PC-3 (cell line): ENCODE results near the gene HIVEP3. TPM values are rescaled to one million over a fixed set of nuclear protein-coding genes. Genes with fewer than 3 reads are reported as not detected.
A peak's percentile ranks its signal among the peaks of the same experiment; 100 is the strongest.

Source experiments
- ATAC-seq: fragments of 200-7000 bp; cut with Tn5 transposase; 2 replicates; pipeline ENCODE4 v1.9.1; 2020; ENCODE audit warnings: mild to moderate bottlenecking, moderate library complexity
- BruUV-seq: library from RNA; stranded (reverse); fragments of 400-500 nt; replicated peaks from 2 replicates; lab custom pipeline; 2021; lab: Mats Ljungman, UMichigan
- CTCF ChIA-PET: fragments of 300-600 bp; sonication (Branson Sonifier 250); formaldehyde crosslinking; loops from one replicate; lab custom pipeline; 2022; ENCODE audit warnings: antibody characterized with exemption; lab: Charles Lee
- POLR2A ChIA-PET: fragments of 300-600 bp; sonication (Branson Sonifier 250); formaldehyde crosslinking; loops from one replicate; lab custom pipeline; 2022; ENCODE audit warnings: antibody characterized with exemption; ENCODE audit not compliant: unreplicated experiment; lab: Charles Lee
- DNase-seq: peaks from one replicate; pipeline ENCODE4 v3.0.0-alpha.2; 2015
- H2AFZ ChIP-seq: fragments of 300-600 bp; sonication (generic); 2 replicates; pipeline ENCODE4 v1.6.0; 2016; ENCODE audit warnings: antibody characterized with exemption, low read length
- H3F3A ChIP-seq: fragments of 300-600 bp; sonication (generic); one replicate; pipeline ENCODE4 v1.6.0; 2017; ENCODE audit warnings: antibody characterized with exemption, low read length, control low read depth, mild to moderate bottlenecking; ENCODE audit not compliant: unreplicated experiment
- H3K27ac ChIP-seq: fragments of 300-600 bp; sonication (generic); 2 replicates; pipeline ENCODE4 v1.5.1; 2016; ENCODE audit warnings: mild to moderate bottlenecking, low read length
- H3K27me3 ChIP-seq: fragments of 300-600 bp; sonication (generic); 2 replicates; pipeline ENCODE4 v1.6.1; 2016; ENCODE audit warnings: low read length, mixed read lengths
- H3K36me3 ChIP-seq: fragments of 300-600 bp; sonication (generic); 2 replicates; pipeline ENCODE4 v1.6.1; 2016; ENCODE audit warnings: low read depth, mixed run types, low read length, mixed read lengths
- H3K4me1 ChIP-seq: fragments of 300-600 bp; sonication (generic); 2 replicates; pipeline ENCODE4 v1.5.1; 2016; ENCODE audit warnings: low read length; ENCODE audit not compliant: insufficient read depth
- H3K4me2 ChIP-seq: fragments of 300-600 bp; sonication (generic); 2 replicates; pipeline ENCODE4 v1.6.0; 2016; ENCODE audit warnings: low read length
- H3K4me3 ChIP-seq: fragments of 300-600 bp; sonication (generic); 2 replicates; pipeline ENCODE4 v1.5.1; 2016; ENCODE audit warnings: mild to moderate bottlenecking, low read length, mixed read lengths
- H3K79me2 ChIP-seq: fragments of 300-600 bp; sonication (generic); 2 replicates; pipeline ENCODE4 v1.6.1; 2017; ENCODE audit warnings: low read length, mixed read lengths
- H3K9ac ChIP-seq: fragments of 300-600 bp; sonication (generic); 2 replicates; pipeline ENCODE4 v1.6.0; 2016; ENCODE audit warnings: mild to moderate bottlenecking, low read length
- H3K9me2 ChIP-seq: fragments of 300-600 bp; sonication (generic); replicated peaks from 2 replicates; pipeline ENCODE4 v1.6.1; 2016; ENCODE audit warnings: mixed run types, low read length, mixed read lengths
- H3K9me3 ChIP-seq: fragments of 300-600 bp; sonication (generic); 2 replicates; pipeline ENCODE4 v1.6.1; 2016; ENCODE audit warnings: low read length, mixed read lengths
- H4K20me1 ChIP-seq: fragments of 300-600 bp; sonication (generic); 2 replicates; pipeline ENCODE4 v1.6.1; 2016; ENCODE audit warnings: low read length, mixed read lengths
- EZH2 ChIP-seq: fragments of 300-600 bp; sonication (generic); IDR thresholded peaks from one replicate; pipeline ENCODE4 v1.6.1; 2017; ENCODE audit warnings: antibody characterized with exemption, mild to moderate bottlenecking, low read length; ENCODE audit not compliant: unreplicated experiment
- EZH2phosphoT487 ChIP-seq: fragments of 300-600 bp; sonication (generic); IDR thresholded peaks from 2 replicates; pipeline ENCODE4 v1.6.1; 2018; ENCODE audit warnings: mild to moderate bottlenecking, antibody characterized with exemption, low read length, borderline replicate concordance
- intact Hi-C: fragments of 100-400 bp; cut with micrococcal nuclease; formaldehyde crosslinking; loops from 2 replicates; pipeline ENCODE4 v1.9.0; 2023
- total RNA-seq: library from RNA; depleted of rRNA; stranded (reverse); fragments of >200 nt; gene quantifications from 2 replicates; pipeline ENCODE4 v1.2.3, GENCODE V29; 2014
- TF ChIP-seq, protein P1 (sequence below): fragments of 300-600 bp; sonication (generic); conservative IDR thresholded peaks from 2 replicates; pipeline ENCODE4 v1.5.1; 2017; ENCODE audit warnings: antibody characterized with exemption, low read depth, mild to moderate bottlenecking, low read length

The HIVEP3 gene
- total RNA-seq, 1 experiment from 2014 or later = 9.8 TPM

DNA sequence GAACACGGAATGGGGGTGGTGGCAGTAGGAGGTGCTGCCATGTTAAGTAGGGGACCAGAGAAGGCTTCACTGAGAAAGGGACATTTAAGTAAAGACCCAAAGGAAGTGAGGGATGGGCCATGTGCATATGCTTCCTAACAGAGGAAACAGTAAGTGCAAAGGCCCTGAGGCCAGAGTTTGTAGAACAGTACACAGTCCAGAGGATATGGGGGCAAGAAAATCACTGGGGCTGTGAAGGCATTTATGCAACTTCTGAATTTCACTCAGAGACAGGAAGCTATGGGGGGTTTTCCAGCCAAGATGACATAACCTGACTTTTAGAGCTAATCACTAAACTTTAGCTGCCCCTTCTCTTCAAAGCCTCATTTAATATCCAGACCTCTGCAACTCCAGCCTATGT, 231.7 kb downstream of the HIVEP3 start:
- Histone ChIP-seq H3K9me3 (no peaks in the 10 kb centered on the region), H3K79me2 (no peaks in the 10 kb centered on the region), H2AFZ (no peak overlapping the region), H4K20me1 (no peaks in the 10 kb centered on the region), H3K27ac (no peak overlapping the region), H3K27me3 (no peaks in the 10 kb centered on the region), H3K4me3 (no peak overlapping the region), H3K9ac (no peak overlapping the region), H3K4me2 (no peak overlapping the region), H3K36me3 (no peaks in the 10 kb centered on the region), H3F3A (no peaks in the 10 kb centered on the region), H3K4me1 (peaks cover 10% of the 10 kb centered on the region), H3K9me2 (no peaks in the 10 kb centered on the region)
- ATAC-seq (no peak), DNase-seq (no peak)
- POLR2A ChIA-PET = no interaction called here
- BruUV-seq = no TSS peak
- CTCF ChIA-PET = no interaction called here
- TF ChIP-seq, protein P1, sequence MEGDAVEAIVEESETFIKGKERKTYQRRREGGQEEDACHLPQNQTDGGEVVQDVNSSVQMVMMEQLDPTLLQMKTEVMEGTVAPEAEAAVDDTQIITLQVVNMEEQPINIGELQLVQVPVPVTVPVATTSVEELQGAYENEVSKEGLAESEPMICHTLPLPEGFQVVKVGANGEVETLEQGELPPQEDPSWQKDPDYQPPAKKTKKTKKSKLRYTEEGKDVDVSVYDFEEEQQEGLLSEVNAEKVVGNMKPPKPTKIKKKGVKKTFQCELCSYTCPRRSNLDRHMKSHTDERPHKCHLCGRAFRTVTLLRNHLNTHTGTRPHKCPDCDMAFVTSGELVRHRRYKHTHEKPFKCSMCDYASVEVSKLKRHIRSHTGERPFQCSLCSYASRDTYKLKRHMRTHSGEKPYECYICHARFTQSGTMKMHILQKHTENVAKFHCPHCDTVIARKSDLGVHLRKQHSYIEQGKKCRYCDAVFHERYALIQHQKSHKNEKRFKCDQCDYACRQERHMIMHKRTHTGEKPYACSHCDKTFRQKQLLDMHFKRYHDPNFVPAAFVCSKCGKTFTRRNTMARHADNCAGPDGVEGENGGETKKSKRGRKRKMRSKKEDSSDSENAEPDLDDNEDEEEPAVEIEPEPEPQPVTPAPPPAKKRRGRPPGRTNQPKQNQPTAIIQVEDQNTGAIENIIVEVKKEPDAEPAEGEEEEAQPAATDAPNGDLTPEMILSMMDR = no peak
- TF ChIP-seq EZH2 = no peak
- TF ChIP-seq EZH2phosphoT487 = no peak
- intact Hi-C loops = no loop called here

DNA sequence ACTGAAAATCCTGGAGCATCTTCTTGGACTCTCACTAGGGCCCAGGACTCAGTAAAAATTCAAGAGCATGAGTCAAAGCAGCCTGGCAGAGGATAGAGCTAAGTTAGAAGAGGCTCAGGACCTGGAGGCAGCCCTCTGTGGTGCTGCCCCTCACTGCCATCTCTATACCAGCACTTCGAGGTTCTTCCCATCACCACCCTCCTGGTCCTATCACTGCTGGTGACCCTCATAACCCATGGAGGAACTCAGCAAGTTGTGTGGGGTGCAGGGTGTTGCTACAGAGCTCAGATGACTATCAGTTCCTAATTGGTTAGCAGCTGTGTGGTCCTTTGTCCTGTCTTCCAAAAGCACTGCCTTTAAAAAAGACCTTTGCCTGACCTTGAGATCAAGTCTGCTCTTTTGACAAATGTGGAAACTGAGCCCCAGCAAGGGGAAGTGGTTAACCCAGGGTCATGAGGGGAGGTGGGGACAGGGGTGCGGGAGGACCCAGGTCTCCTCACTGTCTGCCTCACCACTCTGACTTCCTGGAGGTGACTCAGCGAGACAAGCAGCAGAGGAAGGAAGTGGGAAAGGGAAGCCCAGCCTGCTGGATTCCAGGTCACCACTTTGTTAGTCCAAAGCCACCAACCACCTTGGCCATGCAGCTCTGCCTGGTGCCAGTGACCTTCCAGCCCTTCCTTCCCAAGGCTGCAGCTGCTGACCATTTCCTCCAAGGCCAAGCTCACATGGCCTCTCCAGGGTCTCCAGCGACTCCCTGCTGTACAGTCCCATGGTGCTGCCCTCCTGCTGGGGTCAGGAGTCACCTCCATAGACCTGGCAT, 234.8 kb downstream of the HIVEP3 start:
- peak; percentile 69 for DNase-seq
- Histone ChIP-seq H3K27ac (peak overlapping the region; percentile 14), H3K36me3 (no peaks in the 10 kb centered on the region), H3F3A (no peaks in the 10 kb centered on the region), H3K4me3 (no peak overlapping the region), H4K20me1 (no peaks in the 10 kb centered on the region), H3K79me2 (no peaks in the 10 kb centered on the region), H3K4me1 (peaks cover 10% of the 10 kb centered on the region), H3K9me2 (no peaks in the 10 kb centered on the region), H3K9ac (no peak overlapping the region), H3K27me3 (no peaks in the 10 kb centered on the region), H2AFZ (peak overlapping the region; percentile 3; the same call in 1 of the 2 replicates), H3K9me3 (no peaks in the 10 kb centered on the region), H3K4me2 (no peak overlapping the region; the same call in 1 of the 2 replicates)
- ATAC-seq = peak; percentile 91
- CTCF ChIA-PET = no interaction called here
- no peak for TF ChIP-seq EZH2phosphoT487
- TF ChIP-seq EZH2 = no peak
- TF ChIP-seq, protein P1 = no peak
- BruUV-seq = no TSS peak
- intact Hi-C loops = no loop called here
- POLR2A ChIA-PET = no interaction called here
